Measurements from ENCODE around the gene TTYH1.

Gene TTYH1

DNA sequence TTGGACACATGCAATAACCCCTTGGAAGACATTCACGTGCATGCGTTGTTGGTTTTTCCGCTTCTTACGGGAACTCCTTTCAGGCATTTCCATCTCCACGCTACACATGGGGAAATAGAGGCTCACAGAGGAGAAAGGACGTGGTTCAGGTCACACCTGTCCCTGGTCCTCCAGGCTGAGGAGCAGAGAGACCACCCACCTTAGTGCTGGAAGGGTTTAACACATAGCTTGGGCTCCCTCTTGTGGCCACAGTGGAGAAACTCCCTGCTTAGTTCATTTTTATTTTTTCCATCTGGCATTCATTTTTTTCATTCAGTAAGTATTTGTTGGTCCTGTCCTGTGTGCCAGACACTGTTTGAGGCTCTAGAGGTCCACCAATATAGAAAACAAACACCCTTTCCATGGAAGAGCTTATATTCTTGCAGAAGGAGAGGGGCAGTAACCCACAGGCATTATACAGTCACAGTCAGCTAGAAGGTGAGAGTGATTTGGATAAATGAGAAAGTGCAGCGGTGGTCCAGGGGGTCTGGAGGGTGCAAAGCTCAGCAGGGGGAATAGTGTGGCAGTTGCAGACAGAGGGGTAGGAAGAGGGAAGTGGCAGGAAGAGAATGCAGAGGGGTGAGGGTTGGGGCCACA, 24.2 kb upstream of the TTYH1 start:
- H3K27me3 ChIP-seq (ENCODE audit: insufficient read depth, low read length, poor library complexity, severe bottlenecking): no peaks in the 10 kb centered on the region

GRCh38 chr19:54391589-54392061, 23.6 kb upstream of the TTYH1 start:
- Histone ChIP-seq H2AFZ (ENCODE audit: low read length) (no peak overlapping the region), H3K4me3 (ENCODE audit: low read length, poor library complexity, severe bottlenecking) (no peak overlapping the region), H3K4me1 (ENCODE audit: insufficient read depth, low read length, poor library complexity, severe bottlenecking) (peaks cover 39% of the 10 kb centered on the region), H4K20me1 (ENCODE audit: insufficient read depth, low read length, poor library complexity, severe bottlenecking) (no peaks in the 10 kb centered on the region), H3K4me2 (ENCODE audit: low read depth, low read length, poor library complexity, severe bottlenecking) (peak overlapping the region; percentile 89), H3F3A (ENCODE audit: low read depth) (peaks cover 13% of the 10 kb centered on the region), H3K79me2 (ENCODE audit: insufficient read depth, low read length) (peaks cover 27% of the 10 kb centered on the region), H3K27me3 (ENCODE audit: insufficient read depth, low read length, poor library complexity, severe bottlenecking) (no peaks in the 10 kb centered on the region), H3K9me3 (ENCODE audit: insufficient read depth, low read depth, low read length) (no peaks in the 10 kb centered on the region), H3K9ac (ENCODE audit: low read depth, low read length, poor library complexity, severe bottlenecking) (no peak overlapping the region), H3K9me2 (replicated peaks; ENCODE audit: low read depth, low read length) (no peaks in the 10 kb centered on the region), H3K36me3 (ENCODE audit: insufficient read depth, low read length) (no peaks in the 10 kb centered on the region)
- TF ChIP-seq CTCF (conservative IDR thresholded peaks at IDR 0.05; ENCODE audit: low read length) (peak; percentile 35; the same call in 1 of the 2 replicates), EZH2phosphoT487 (IDR thresholded peaks at IDR 0.05; ENCODE audit: borderline replicate concordance) (no peak)

More for the DNA sequence above, 24.2 kb upstream of the TTYH1 start:
- TF ChIP-seq CTCF (conservative IDR thresholded peaks at IDR 0.05; ENCODE audit: low read length) (peak; percentile 80), EZH2phosphoT487 (IDR thresholded peaks at IDR 0.05; ENCODE audit: borderline replicate concordance) (no peak)
- Histone ChIP-seq H2AFZ (ENCODE audit: low read length) (no peak overlapping the region), H3K9me3 (ENCODE audit: insufficient read depth, low read depth, low read length) (no peaks in the 10 kb centered on the region), H3K36me3 (ENCODE audit: insufficient read depth, low read length) (no peaks in the 10 kb centered on the region), H3K9ac (ENCODE audit: low read depth, low read length, poor library complexity, severe bottlenecking) (peak overlapping the region; percentile 98), H3F3A (ENCODE audit: low read depth) (peaks cover 13% of the 10 kb centered on the region), H3K9me2 (replicated peaks; ENCODE audit: low read depth, low read length) (no peaks in the 10 kb centered on the region), H3K4me3 (ENCODE audit: low read length, poor library complexity, severe bottlenecking) (peak overlapping the region; percentile 82), H3K4me1 (ENCODE audit: insufficient read depth, low read length, poor library complexity, severe bottlenecking) (peaks cover 39% of the 10 kb centered on the region), H4K20me1 (ENCODE audit: insufficient read depth, low read length, poor library complexity, severe bottlenecking) (no peaks in the 10 kb centered on the region), H3K79me2 (ENCODE audit: insufficient read depth, low read length) (peaks cover 27% of the 10 kb centered on the region), H3K4me2 (ENCODE audit: low read depth, low read length, poor library complexity, severe bottlenecking) (peak overlapping the region; percentile 89)

DNA sequence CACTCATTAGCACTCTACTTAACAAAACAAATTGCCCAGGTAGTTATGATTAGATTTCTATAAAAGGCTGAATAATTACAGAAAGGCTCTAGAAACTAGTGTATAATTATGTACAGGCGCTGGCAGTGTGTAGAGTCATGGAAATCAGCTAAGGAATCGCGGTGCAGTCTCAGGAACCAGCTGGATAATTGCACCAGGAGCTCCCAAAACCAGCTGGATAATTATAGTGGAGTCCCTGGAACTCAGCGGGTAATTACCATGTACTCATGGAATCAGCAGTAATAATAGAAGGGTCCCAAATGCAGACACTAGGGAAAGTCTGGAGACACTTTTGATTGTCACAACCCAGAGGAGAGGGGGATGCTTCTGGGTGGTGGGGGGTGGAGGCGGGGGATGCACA, 23.2 kb upstream of the TTYH1 start:
- H3K4me1 ChIP-seq (ENCODE audit: insufficient read depth, low read length, poor library complexity, severe bottlenecking): peaks cover 38% of the 10 kb centered on the region
- no peaks in the 10 kb centered on the region for H3K27me3 ChIP-seq (ENCODE audit: insufficient read depth, low read length, poor library complexity, severe bottlenecking)
- H3K79me2 ChIP-seq (ENCODE audit: insufficient read depth, low read length): peaks cover 27% of the 10 kb centered on the region
- TF ChIP-seq CTCF (conservative IDR thresholded peaks at IDR 0.05; ENCODE audit: low read length) (no peak), EZH2phosphoT487 (IDR thresholded peaks at IDR 0.05; ENCODE audit: borderline replicate concordance) (no peak)
- no peaks in the 10 kb centered on the region for H3K36me3 ChIP-seq (ENCODE audit: insufficient read depth, low read length)
- peaks cover 13% of the 10 kb centered on the region for H3F3A ChIP-seq (ENCODE audit: low read depth)
- H3K9me2 ChIP-seq (replicated peaks; ENCODE audit: low read depth, low read length): no peaks in the 10 kb centered on the region
- no peak overlapping the region for H3K4me2 ChIP-seq (ENCODE audit: low read depth, low read length, poor library complexity, severe bottlenecking)
- H3K9me3 ChIP-seq (ENCODE audit: insufficient read depth, low read depth, low read length): no peaks in the 10 kb centered on the region
- H4K20me1 ChIP-seq (ENCODE audit: insufficient read depth, low read length, poor library complexity, severe bottlenecking): no peaks in the 10 kb centered on the region
- H3K4me3 ChIP-seq (ENCODE audit: low read length, poor library complexity, severe bottlenecking): no peak overlapping the region
- H2AFZ ChIP-seq (ENCODE audit: low read length): no peak overlapping the region
- no peak overlapping the region for H3K9ac ChIP-seq (ENCODE audit: low read depth, low read length, poor library complexity, severe bottlenecking)

Data from Loucy (cell line).